Islet of Langerhans (tissue), 1 donor: ENCODE measurements around the gene RNF126.

Experiments used
- FAIRE-seq: peaks from one replicate; lab custom pipeline; 2011; peaks lifted over from hg19 to GRCh38; lab: Jason Lieb, UNC

RNF126 gene

DNA sequence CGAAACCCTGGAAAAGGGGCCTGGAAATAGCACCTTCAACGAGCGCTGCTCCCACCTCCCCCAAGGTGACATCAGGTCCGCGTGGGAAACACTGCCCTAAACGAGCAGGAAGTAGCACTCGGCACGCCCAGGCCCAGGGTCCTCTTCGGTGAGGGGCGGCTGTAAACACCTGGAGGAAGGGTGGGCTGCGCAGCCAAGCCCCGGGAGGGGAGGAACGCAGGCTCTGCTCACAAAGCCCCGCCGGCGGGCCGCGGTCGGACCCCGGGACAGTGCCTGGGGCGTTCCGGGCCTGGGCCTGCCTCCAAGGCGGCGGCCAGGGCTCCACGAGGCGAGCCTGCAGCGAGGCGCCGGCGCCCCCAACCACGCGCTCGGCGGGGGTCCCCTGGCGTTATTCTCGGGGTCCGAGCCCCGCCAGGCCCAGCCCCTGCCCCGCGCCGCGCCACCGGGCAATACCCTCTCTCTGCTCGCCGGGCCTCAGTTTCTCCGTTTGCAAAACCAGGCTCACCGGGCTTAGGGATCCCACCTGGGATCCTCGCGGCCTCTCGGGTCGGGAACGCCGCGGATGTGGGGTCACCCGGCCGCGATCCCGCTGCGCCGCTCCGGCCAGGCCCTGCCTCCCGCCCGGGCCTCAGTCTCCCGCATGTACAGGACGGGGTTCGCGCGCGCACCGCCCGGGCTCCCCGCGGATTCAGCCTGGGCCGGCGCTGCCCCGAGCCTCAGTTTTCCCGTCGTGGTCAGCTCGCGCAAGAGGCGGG, 630 bp downstream of the RNF126 start:
- no peak for FAIRE-seq

GRCh38 chr19:661427-662196, 1.4 kb downstream of the RNF126 start:
- no peak for FAIRE-seq

DNA sequence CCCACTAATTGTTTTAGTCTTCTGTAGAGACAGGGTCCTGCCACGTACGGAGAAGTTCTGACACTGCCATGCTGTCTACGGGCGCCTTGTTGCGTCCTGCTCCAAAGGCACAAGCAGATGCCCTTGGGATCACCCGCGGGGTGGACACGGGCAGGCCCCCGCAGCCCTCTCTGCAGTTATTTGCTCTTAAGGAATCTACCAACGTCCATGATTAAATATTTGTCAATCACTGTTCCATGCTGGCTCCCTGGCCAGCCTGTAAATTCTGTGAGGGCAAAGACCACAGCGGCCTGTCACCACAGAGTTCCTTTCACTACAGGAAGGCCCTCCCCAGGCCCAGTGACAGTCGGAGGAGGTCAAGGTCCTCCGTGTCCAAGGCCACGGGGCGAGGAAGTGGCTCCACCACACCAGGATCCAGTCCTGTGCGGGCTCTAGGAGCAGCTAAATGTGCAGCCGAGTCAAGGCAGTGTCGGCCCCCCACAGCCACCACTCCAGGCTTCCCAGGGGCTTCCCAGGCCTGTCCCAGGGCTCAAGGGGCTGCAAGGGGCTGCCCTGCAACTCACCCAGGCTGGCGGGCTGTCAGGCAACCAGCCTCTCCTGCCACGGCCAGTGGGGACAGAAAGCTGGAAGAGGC, 2.1 kb downstream of the RNF126 start:
- FAIRE-seq: no peak

GRCh38 chr19:658916-659839, 3.8 kb downstream of the RNF126 start:
- no peak for FAIRE-seq

DNA sequence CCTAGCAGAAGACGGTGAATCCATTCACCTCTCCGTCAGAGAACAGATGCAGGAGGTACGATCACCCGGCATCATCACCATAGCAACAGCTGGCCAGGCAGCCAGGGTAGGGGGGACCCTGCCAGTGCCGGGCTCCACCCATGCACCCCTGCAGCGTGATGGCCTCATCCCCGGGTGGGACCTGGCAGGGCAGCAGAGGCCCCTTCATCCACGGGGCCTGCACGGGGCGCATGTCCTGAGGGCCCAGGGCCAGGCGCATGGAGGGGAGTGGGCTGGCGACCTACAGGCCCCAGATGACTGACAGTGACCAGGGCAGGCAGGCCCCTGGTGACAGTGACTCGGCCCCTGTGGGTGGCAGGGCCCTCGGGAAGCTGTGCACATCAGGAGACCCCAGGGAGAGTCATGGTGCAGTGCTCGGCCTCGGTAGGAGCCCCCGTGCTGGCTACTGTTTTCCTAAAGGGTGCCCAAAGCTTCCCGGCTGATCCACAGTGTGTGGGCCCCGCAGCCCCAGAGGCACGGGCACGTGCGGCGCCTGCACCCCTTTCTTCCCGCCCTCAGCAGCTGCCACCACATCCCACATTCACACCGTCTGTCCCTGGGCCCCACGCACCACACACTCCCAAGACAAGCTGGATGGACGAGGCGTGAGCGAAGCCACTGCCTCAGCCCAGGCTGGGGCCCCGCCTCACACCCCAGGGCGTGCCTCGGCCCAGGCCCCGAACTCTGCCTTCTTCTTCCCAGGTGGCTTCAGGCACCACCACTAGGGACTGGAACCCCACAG, 4.8 kb downstream of the RNF126 start:
- no peak for FAIRE-seq

GRCh38 chr19:657611-658010, 5.4 kb downstream of the RNF126 start:
- no peak for FAIRE-seq

- FAIRE-seq: no peak
Measured at GRCh38 chr19:656751-657559, 6.1 kb downstream of the RNF126 start.

GRCh38 chr19:655691-656090, 7.3 kb downstream of the RNF126 start:
- no peak for FAIRE-seq

GRCh38 chr19:653425-653824, 9.6 kb downstream of the RNF126 start:
- no peak for FAIRE-seq

DNA sequence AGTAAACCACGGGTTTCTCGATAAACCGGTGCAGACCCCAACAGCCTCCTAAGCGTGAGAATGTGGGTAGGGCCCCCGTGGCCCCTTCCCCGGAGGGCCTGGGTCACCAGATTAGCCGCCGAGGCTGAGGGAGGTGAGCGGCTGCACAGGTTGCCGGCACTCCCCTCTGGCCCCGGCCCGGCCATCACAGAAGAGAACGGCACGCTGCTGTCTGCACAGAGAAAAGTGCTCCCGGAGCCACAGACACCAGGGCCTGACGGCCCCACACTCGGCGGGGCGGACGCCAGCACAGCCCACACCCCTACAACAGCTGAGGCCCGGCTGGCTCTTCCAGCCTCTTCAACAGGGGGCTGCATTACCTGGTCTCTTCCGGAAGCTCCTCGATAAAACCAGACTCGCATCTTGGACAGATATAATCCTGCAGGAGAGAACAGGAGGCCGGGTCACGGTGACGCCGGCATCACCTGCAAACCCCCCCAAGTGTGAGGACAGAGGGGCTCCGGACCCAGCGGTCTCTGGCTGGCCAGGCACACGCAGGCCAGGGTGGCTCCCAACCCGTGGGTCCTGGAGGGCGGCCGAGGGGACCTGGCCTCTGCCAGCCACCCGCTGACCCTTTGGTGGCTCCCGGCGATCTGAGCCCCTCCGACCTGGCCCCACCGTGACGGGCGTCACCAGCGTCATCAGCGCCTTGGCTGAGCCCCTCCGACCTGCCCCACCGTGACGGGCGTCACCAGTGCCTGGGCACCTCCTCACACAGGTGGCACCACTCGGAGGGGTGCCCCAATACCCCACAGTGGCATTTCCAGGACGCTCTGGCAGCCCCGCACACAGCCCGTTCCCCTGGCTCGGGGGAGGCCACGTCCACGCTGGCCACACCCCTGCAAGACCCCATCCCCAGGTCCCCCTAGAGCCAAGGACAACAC, 10.3 kb downstream of the RNF126 start:
- no peak for FAIRE-seq

- FAIRE-seq: no peak
Measured at GRCh38 chr19:651991-652390, 11.0 kb downstream of the RNF126 start.

- no peak for FAIRE-seq
Measured at GRCh38 chr19:651114-651818, 11.7 kb downstream of the RNF126 start.

DNA sequence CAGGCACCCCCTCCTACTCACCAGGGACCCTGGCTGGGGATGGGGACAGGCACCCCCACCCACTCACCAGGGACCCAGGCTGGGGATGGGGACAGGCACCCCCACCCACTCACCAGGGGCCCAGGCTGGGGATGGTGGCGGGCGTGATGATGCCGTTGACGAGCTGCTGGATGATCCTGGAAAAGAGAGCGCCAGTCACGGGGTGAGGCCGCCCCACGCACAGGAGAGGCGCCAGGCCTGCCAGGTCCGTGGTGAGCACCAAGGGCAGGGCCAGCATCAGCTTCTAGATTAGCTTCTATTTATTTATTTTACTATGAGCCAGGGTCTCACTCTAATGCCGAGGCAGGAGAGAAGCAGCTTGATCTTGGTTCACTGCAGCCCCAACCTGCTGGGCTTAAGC, 12.9 kb downstream of the RNF126 start:
- FAIRE-seq: no peak

DNA sequence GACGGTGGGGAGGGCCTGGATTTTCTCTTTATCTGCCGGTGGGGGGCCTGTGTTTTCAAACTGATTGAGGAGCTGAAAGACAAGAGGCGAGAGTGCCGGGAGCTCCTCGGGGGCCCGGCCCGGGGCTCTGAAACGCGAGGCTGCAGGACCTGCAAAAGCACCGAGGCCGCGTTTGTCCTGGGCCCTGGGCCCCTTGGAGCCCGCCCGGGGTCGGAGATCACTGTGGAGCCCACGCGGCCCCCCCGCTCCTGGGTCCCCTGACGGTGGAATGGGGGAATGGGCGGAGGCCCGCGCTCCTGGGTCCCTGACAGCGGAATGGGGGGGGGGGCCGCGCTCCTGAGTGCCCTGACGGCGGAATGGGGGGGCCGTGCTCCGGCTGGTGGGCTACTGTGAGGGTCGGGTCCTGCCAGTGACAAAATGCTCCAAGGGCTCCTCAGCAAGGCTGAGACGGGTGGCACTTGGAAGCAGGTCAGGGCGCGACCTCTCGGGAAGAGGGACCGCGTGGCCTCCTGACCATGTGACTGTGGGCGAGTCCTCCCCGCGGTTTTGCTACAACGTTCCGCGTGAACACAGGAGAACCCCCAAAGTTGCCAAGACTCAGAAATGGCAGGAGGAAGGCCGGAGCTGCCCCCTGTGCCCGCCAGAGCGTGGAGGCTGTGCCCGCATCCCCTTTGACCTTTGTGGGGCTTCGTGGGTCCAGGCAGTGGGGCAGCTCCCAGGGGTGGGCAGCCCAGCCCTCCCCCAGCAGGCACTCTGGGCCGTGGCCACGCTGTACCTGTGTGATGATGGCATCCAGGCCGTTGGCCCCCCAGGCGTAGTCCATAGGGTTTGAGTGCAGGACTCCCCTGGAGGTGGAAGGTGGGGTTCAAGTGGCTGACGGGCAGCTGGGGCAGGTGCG, 13.9 kb downstream of the RNF126 start:
- no peak for FAIRE-seq

DNA sequence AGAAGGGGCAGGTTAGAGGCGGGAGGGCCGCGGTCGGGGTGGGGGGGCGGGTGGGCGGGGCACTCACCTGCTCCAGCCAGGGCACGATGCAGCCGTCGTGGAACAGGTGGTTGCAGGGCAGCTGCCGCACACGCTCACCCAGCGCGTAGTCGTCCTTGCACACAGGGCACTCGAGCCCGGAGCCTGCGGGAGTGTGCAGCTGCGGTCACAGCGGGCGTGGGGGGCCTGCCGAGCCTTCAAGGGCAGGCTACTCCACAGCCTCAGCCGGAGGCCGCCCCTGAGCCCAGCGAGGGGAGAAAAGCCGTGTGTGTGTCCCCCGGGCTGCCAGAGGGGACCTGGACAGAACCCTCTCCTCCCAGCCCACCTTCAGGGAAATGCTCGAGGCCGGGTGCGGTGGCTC, 14.7 kb downstream of the RNF126 start:
- no peak for FAIRE-seq

GRCh38 chr19:647566-648284, 15.3 kb downstream of the RNF126 start:
- FAIRE-seq: no peak
